HG03280 (cell line): ENCODE measurements around the gene ENTHD1.

Source experiments
- ATAC-seq: cut with Tn5 transposase; IDR thresholded peaks from one replicate; pipeline ENCODE4 v1.9.1; 2021; ENCODE audit warnings: mild to moderate bottlenecking, moderate library complexity; ENCODE audit not compliant: unreplicated experiment

ENTHD1 gene

GRCh38 chr22:39893526-39893925, at the start of gene ENTHD1:
TSS of gene ENTHD1 (minus strand) at chr22:39893760. CDS start at chr22:39887748, 6,012 bp downstream.
- no peak for ATAC-seq

- ATAC-seq, result no peak
Measured at GRCh38 chr22:39943337-39943736, 49.8 kb upstream of the ENTHD1 start.

GRCh38 chr22:39942439-39943230, 49.1 kb upstream of the ENTHD1 start:
- ATAC-seq, result no peak

GRCh38 chr22:39941601-39942000, 48.0 kb upstream of the ENTHD1 start:
- ATAC-seq, result no peak

- ATAC-seq, result no peak
Measured at GRCh38 chr22:39940757-39941305, 47.3 kb upstream of the ENTHD1 start.

GRCh38 chr22:39939830-39940229, 46.3 kb upstream of the ENTHD1 start:
- no peak for ATAC-seq

GRCh38 chr22:39938509-39939111, 45.0 kb upstream of the ENTHD1 start:
- ATAC-seq, result no peak

GRCh38 chr22:39937906-39938305, 44.3 kb upstream of the ENTHD1 start:
- no peak for ATAC-seq

GRCh38 chr22:39936523-39937145, 43.1 kb upstream of the ENTHD1 start:
- no peak for ATAC-seq

GRCh38 chr22:39935612-39936011, 42.1 kb upstream of the ENTHD1 start:
- no peak for ATAC-seq

GRCh38 chr22:39935116-39935515, 41.6 kb upstream of the ENTHD1 start:
- no peak for ATAC-seq

GRCh38 chr22:39933741-39934140, 40.2 kb upstream of the ENTHD1 start:
- ATAC-seq, result no peak

GRCh38 chr22:39932918-39933649, 39.5 kb upstream of the ENTHD1 start:
- no peak for ATAC-seq

GRCh38 chr22:39932166-39932565, 38.6 kb upstream of the ENTHD1 start:
- ATAC-seq, result no peak

- ATAC-seq, result no peak
Measured at GRCh38 chr22:39931251-39931650, 37.7 kb upstream of the ENTHD1 start.

- no peak for ATAC-seq
Measured at GRCh38 chr22:39928536-39929520, 35.3 kb upstream of the ENTHD1 start.

- ATAC-seq, result no peak
Measured at GRCh38 chr22:39927544-39927943, 34.0 kb upstream of the ENTHD1 start.

GRCh38 chr22:39926753-39927152, 33.2 kb upstream of the ENTHD1 start:
- no peak for ATAC-seq

- ATAC-seq, result no peak
Measured at GRCh38 chr22:39925909-39926679, 32.5 kb upstream of the ENTHD1 start.
